ENCODE results near the gene GNAQ. TPM values are rescaled to one million over a fixed set of nuclear protein-coding genes. Genes with fewer than 3 reads are reported as not detected.

Gene GNAQ
- total and polyA plus RNA-seq, 2 of the 4 experiments (the other 2 are of a cell fraction) = 23.1 to 50.7 TPM

DNA sequence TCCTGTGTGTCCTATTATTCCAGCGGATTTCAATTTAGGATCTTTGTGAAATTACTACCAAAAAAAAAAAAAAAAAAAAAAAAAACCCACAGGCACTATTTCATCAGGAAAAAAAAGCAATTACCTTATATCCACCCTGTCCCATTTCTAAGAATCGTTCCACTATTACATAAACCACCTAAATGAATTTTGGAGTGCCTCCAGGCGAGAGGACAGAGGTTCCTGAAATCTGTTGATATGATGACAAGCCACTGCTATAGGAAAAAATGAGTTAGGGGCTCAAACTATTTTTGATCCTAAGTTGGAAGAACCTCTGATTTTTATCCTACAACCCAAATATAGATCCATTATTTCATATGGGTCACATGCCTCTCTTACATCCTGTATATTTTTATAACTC lies 177.9 kb downstream of the GNAQ start:
- H3K36me3 ChIP-seq (ENCODE audit: control insufficient read depth, insufficient read depth, low read length) = no peaks in the 10 kb centered on the region
- ChIA-PET POLR2A (ENCODE audit: unreplicated experiment) (no interaction called here), CTCF (no interaction called here)
- H3K9me3 ChIP-seq (ENCODE audit: control insufficient read depth, insufficient read depth, low read length) = no peaks in the 10 kb centered on the region; the same call in 1 of the 2 replicates
- in situ Hi-C loops (cut with MboI; ENCODE audit: low sequenced_read_pairs) = no loop called here
- ATAC-seq (ENCODE audit: low read depth) = no peak
- TF ChIP-seq CHD1 (IDR thresholded peaks at IDR 0.05; ENCODE audit: low read depth, low read length) (no peak), SMC3 (IDR thresholded peaks at IDR 0.05; ENCODE audit: low read depth, low read length) (no peak), BHLHE40 (IDR thresholded peaks at IDR 0.05; ENCODE audit: low read depth, low read length) (no peak), NFE2L2 (IDR thresholded peaks at IDR 0.05; ENCODE audit: low read depth, low read length) (no peak), MXI1 (IDR thresholded peaks at IDR 0.05; ENCODE audit: borderline replicate concordance, low read depth, low read length) (no peak), MAZ (IDR thresholded peaks at IDR 0.05; ENCODE audit: borderline replicate concordance, low read depth, low read length) (no peak), RAD21 (IDR thresholded peaks at IDR 0.05; ENCODE audit: low read length) (no peak), FOS (IDR thresholded peaks at IDR 0.05; ENCODE audit: low read depth, low read length) (no peak), MAFK (IDR thresholded peaks at IDR 0.05; ENCODE audit: low read depth, low read length) (no peak), POLR2A (IDR thresholded peaks at IDR 0.05; ENCODE audit: low read depth, low read length) (no peak), RCOR1 (IDR thresholded peaks at IDR 0.05; ENCODE audit: insufficient replicate concordance, low read length) (no peak), RFX5 (IDR thresholded peaks at IDR 0.05; ENCODE audit: low read depth, low read length) (no peak)
- TF ChIP-seq, protein P1, sequence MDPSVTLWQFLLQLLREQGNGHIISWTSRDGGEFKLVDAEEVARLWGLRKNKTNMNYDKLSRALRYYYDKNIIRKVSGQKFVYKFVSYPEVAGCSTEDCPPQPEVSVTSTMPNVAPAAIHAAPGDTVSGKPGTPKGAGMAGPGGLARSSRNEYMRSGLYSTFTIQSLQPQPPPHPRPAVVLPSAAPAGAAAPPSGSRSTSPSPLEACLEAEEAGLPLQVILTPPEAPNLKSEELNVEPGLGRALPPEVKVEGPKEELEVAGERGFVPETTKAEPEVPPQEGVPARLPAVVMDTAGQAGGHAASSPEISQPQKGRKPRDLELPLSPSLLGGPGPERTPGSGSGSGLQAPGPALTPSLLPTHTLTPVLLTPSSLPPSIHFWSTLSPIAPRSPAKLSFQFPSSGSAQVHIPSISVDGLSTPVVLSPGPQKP (IDR thresholded peaks at IDR 0.05; ENCODE audit: borderline replicate concordance, low read depth, low read length) = no peak
- TF ChIP-seq, protein P2, sequence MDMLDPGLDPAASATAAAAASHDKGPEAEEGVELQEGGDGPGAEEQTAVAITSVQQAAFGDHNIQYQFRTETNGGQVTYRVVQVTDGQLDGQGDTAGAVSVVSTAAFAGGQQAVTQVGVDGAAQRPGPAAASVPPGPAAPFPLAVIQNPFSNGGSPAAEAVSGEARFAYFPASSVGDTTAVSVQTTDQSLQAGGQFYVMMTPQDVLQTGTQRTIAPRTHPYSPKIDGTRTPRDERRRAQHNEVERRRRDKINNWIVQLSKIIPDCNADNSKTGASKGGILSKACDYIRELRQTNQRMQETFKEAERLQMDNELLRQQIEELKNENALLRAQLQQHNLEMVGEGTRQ (IDR thresholded peaks at IDR 0.05; ENCODE audit: low read depth, low read length) = no peak
- no peak overlapping the region for H2AK5ac ChIP-seq (ENCODE audit: low read depth, low read length)
- H3K79me1 ChIP-seq (ENCODE audit: low read depth in 1 of 2, low read length in 2 of 2) = peaks cover 11 to 50% of the 10 kb centered on the region in 2 experiments; a peak in 3 of 4 replicates
- H3K18ac ChIP-seq (ENCODE audit: low read depth, low read length) = no peak overlapping the region
- H4K20me1 ChIP-seq (ENCODE audit: insufficient read depth, low read length) = peaks cover 16% of the 10 kb centered on the region; the same call in 1 of the 2 replicates
- no peak overlapping the region for H3K14ac ChIP-seq (replicated peaks; ENCODE audit: low read depth, low read length)
- no peak overlapping the region for H2AK9ac ChIP-seq (replicated peaks; ENCODE audit: low read depth, low read length, poor library complexity)
- H4K5ac ChIP-seq (ENCODE audit: low read depth, low read length) = no peak overlapping the region
- H2BK20ac ChIP-seq (ENCODE audit: low read depth, low read length) = no peak overlapping the region
- H2BK120ac ChIP-seq (ENCODE audit: low read depth, low read length) = no peak overlapping the region
- H3K9me1 ChIP-seq (ENCODE audit: insufficient read depth, low read length) = peaks cover 19% of the 10 kb centered on the region
- H3K56ac ChIP-seq (ENCODE audit: extremely low read depth, insufficient read depth, low read length) = no peak overlapping the region
- no peak overlapping the region for H4K91ac ChIP-seq (ENCODE audit: insufficient read depth, low read depth, low read length)
- H3K27ac ChIP-seq (ENCODE audit: insufficient read depth, low read length) = no peak overlapping the region
- BruUV-seq (replicated peaks) = no TSS peak
- no peak overlapping the region for H2BK5ac ChIP-seq (ENCODE audit: low read depth, low read length, poor library complexity, severe bottlenecking)
- peaks cover 16% of the 10 kb centered on the region for H3K4me1 ChIP-seq (ENCODE audit: control insufficient read depth, insufficient read depth, low read length)
- H4K8ac ChIP-seq (ENCODE audit: low read depth in 2 of 2, low read length in 2 of 2) = no peak overlapping the region
- no peak overlapping the region for H3K4me3 ChIP-seq (ENCODE audit: insufficient read depth, low read depth, low read length)
- intact Hi-C loops (cut with micrococcal nuclease) = no loop called here
- dilution Hi-C loops (cut with HindIII; ENCODE audit: low sequenced_read_pairs, unreplicated experiment) = no loop called here
- H2BK15ac ChIP-seq (ENCODE audit: low read depth, low read length) = no peak overlapping the region
- H3K4ac ChIP-seq (ENCODE audit: low read depth, low read length) = no peak overlapping the region
- no peak overlapping the region for H3K4me2 ChIP-seq (ENCODE audit: low read depth, low read length)
- H3K23ac ChIP-seq (ENCODE audit: low read depth, low read length) = no peak overlapping the region
- WGBS, 2 experiments (ENCODE audit: extremely low coverage in 2 of 2, insufficient read length in 1 of 2) = no CpG with 5 or more reads among the region's 3 CpGs
- H3K27me3 ChIP-seq (ENCODE audit: control insufficient read depth, insufficient read depth, low read length) = no peaks in the 10 kb centered on the region
- no peak overlapping the region for H2AFZ ChIP-seq (replicated peaks; ENCODE audit: low read length, poor library complexity)
- DNase-seq = no peak
- no peak overlapping the region for H3K9ac ChIP-seq (ENCODE audit: low read depth, low read length)

Data from IMR-90 (cell line).